Choroid plexus epithelial cell (primary cell): Measurements from ENCODE around the gene STK32A.

Experiments used
- DNase-seq: peaks from one replicate; pipeline ENCODE4 v3.0.0-alpha.2; 2010; ENCODE audit warnings: low read depth
- H3K4me3 ChIP-seq: 2 replicates; pipeline ENCODE4 v1.5.1; 2011; ENCODE audit warnings: low read depth, mild to moderate bottlenecking, control low read depth, low read length, moderate library complexity
- CTCF ChIP-seq: conservative IDR thresholded peaks from 2 replicates; pipeline ENCODE4 v1.5.1; 2011; ENCODE audit warnings: low read depth, mild to moderate bottlenecking, control low read depth, inconsistent platforms, low read length, moderate library complexity

Gene STK32A

GRCh38 chr5:147303251-147303650 is 68.4 kb downstream of the STK32A start:
- no peak overlapping the region for H3K4me3 ChIP-seq
- TF ChIP-seq CTCF, result no peak
- DNase-seq, result no peak

GRCh38 chr5:147303976-147304375 is 69.2 kb downstream of the STK32A start:
- no peak for TF ChIP-seq CTCF
- peak; percentile 36 for DNase-seq
- H3K4me3 ChIP-seq, result no peak overlapping the region

- no peak for TF ChIP-seq CTCF
- DNase-seq, result no peak
- H3K4me3 ChIP-seq, result no peak overlapping the region
These were observed 70.3 kb downstream of the STK32A start for GRCh38 chr5:147305147-147305546.

- no peak for TF ChIP-seq CTCF
- H3K4me3 ChIP-seq, result no peak overlapping the region
- no peak for DNase-seq
These were observed 71.5 kb downstream of the STK32A start for GRCh38 chr5:147306351-147306750.

GRCh38 chr5:147307170-147307569 is 72.3 kb downstream of the STK32A start:
- no peak overlapping the region for H3K4me3 ChIP-seq
- DNase-seq, result no peak
- no peak for TF ChIP-seq CTCF

- H3K4me3 ChIP-seq, result no peak overlapping the region
- TF ChIP-seq CTCF, result no peak
- DNase-seq, result no peak
These were observed 74.8 kb downstream of the STK32A start for GRCh38 chr5:147309621-147310020.

GRCh38 chr5:147310059-147310704 is 75.4 kb downstream of the STK32A start:
- no peak for DNase-seq
- no peak overlapping the region for H3K4me3 ChIP-seq
- TF ChIP-seq CTCF, result no peak
